Measurements from ENCODE around the gene PKD1. TPM values are rescaled to one million over a fixed set of nuclear protein-coding genes. Genes with fewer than 3 reads are reported as not detected.

The PKD1 gene
- total RNA-seq, 1 donor from 2014 or later, result 169 TPM

GRCh38 chr16:2072926-2073325, 62.8 kb downstream of the PKD1 start:
- no peaks in the 10 kb centered on the region for H3K9me3 Mint-ChIP-seq (ENCODE audit: unreplicated experiment)
- H3K4me3 Mint-ChIP-seq (ENCODE audit: unreplicated experiment), result no peak overlapping the region
- no peaks in the 10 kb centered on the region for H3K27me3 Mint-ChIP-seq (ENCODE audit: unreplicated experiment)
- no peak overlapping the region for H3K27ac Mint-ChIP-seq (ENCODE audit: unreplicated experiment)
- TF ChIP-seq CTCF (IDR thresholded peaks at IDR 0.05), result no peak
- DNase-seq (ENCODE audit: extremely low spot score, unreplicated experiment), result no peak
- no peaks in the 10 kb centered on the region for H3K4me1 Mint-ChIP-seq (ENCODE audit: unreplicated experiment)
- peaks cover 34% of the 10 kb centered on the region for H3K36me3 Mint-ChIP-seq (ENCODE audit: unreplicated experiment)

GRCh38 chr16:2071454-2072202, 64.1 kb downstream of the PKD1 start:
- no peak overlapping the region for H3K4me3 Mint-ChIP-seq (ENCODE audit: unreplicated experiment)
- H3K36me3 Mint-ChIP-seq (ENCODE audit: unreplicated experiment), result peaks cover 33% of the 10 kb centered on the region
- no peak for DNase-seq (ENCODE audit: extremely low spot score, unreplicated experiment)
- TF ChIP-seq CTCF (IDR thresholded peaks at IDR 0.05), result no peak
- no peaks in the 10 kb centered on the region for H3K27me3 Mint-ChIP-seq (ENCODE audit: unreplicated experiment)
- H3K4me1 Mint-ChIP-seq (ENCODE audit: unreplicated experiment), result no peaks in the 10 kb centered on the region
- no peak overlapping the region for H3K27ac Mint-ChIP-seq (ENCODE audit: unreplicated experiment)
- H3K9me3 Mint-ChIP-seq (ENCODE audit: unreplicated experiment), result no peaks in the 10 kb centered on the region

- H3K4me1 Mint-ChIP-seq (ENCODE audit: unreplicated experiment), result no peaks in the 10 kb centered on the region
- DNase-seq (ENCODE audit: extremely low spot score, unreplicated experiment), result no peak
- no peaks in the 10 kb centered on the region for H3K27me3 Mint-ChIP-seq (ENCODE audit: unreplicated experiment)
- H3K9me3 Mint-ChIP-seq (ENCODE audit: unreplicated experiment), result no peaks in the 10 kb centered on the region
- H3K36me3 Mint-ChIP-seq (ENCODE audit: unreplicated experiment), result peaks cover 37% of the 10 kb centered on the region
- H3K27ac Mint-ChIP-seq (ENCODE audit: unreplicated experiment), result no peak overlapping the region
- no peak for TF ChIP-seq CTCF (IDR thresholded peaks at IDR 0.05)
- no peak overlapping the region for H3K4me3 Mint-ChIP-seq (ENCODE audit: unreplicated experiment)
These were observed 64.9 kb downstream of the PKD1 start for GRCh38 chr16:2070576-2071453.

- TF ChIP-seq CTCF (IDR thresholded peaks at IDR 0.05), result no peak
- Mint-ChIP-seq H3K4me3 (ENCODE audit: unreplicated experiment) (no peak overlapping the region), H3K27me3 (ENCODE audit: unreplicated experiment) (no peaks in the 10 kb centered on the region), H3K9me3 (ENCODE audit: unreplicated experiment) (no peaks in the 10 kb centered on the region), H3K4me1 (ENCODE audit: unreplicated experiment) (no peaks in the 10 kb centered on the region), H3K36me3 (ENCODE audit: unreplicated experiment) (peaks cover 22% of the 10 kb centered on the region), H3K27ac (ENCODE audit: unreplicated experiment) (no peak overlapping the region)
- no peak for DNase-seq (ENCODE audit: extremely low spot score, unreplicated experiment)
These were observed 69.6 kb downstream of the PKD1 start for GRCh38 chr16:2066139-2066538.

GRCh38 chr16:2064368-2064945, 71.2 kb downstream of the PKD1 start:
- no peak for DNase-seq (ENCODE audit: extremely low spot score, unreplicated experiment)
- H3K4me1 Mint-ChIP-seq (ENCODE audit: unreplicated experiment), result no peaks in the 10 kb centered on the region
- no peaks in the 10 kb centered on the region for H3K9me3 Mint-ChIP-seq (ENCODE audit: unreplicated experiment)
- no peak overlapping the region for H3K4me3 Mint-ChIP-seq (ENCODE audit: unreplicated experiment)
- no peak for TF ChIP-seq CTCF (IDR thresholded peaks at IDR 0.05)
- H3K36me3 Mint-ChIP-seq (ENCODE audit: unreplicated experiment), result peaks cover 21% of the 10 kb centered on the region
- H3K27me3 Mint-ChIP-seq (ENCODE audit: unreplicated experiment), result no peaks in the 10 kb centered on the region
- H3K27ac Mint-ChIP-seq (ENCODE audit: unreplicated experiment), result no peak overlapping the region
